Skeletal muscle satellite cell (primary cell): ENCODE measurements around the gene S1PR5.

Source experiments
- H3K27me3 ChIP-seq: 2 replicates; pipeline ENCODE4 v1.7.0; 2013; ENCODE audit warnings: low read length; ENCODE audit not compliant: control insufficient read depth, insufficient read depth
- H3K36me3 ChIP-seq: 2 replicates; pipeline ENCODE4 v1.7.0; 2013; ENCODE audit warnings: mild to moderate bottlenecking, control low read depth, low read length; ENCODE audit not compliant: insufficient read depth
- H3K4me1 ChIP-seq: 2 replicates; pipeline ENCODE4 v1.7.0; 2013; ENCODE audit warnings: low read length; ENCODE audit not compliant: control insufficient read depth, insufficient read depth
- H3K4me2 ChIP-seq: 2 replicates; pipeline ENCODE4 v1.7.0; 2013; ENCODE audit warnings: mild to moderate bottlenecking, low read length
- H3K4me3 ChIP-seq: 2 replicates; pipeline ENCODE4 v1.7.0; 2013; ENCODE audit warnings: low read length
- H3K9ac ChIP-seq: 2 replicates; pipeline ENCODE4 v1.7.0; 2013; ENCODE audit warnings: mild to moderate bottlenecking, low read depth, low read length, moderate library complexity
- H3K9me3 ChIP-seq: replicated peaks from 2 replicates; pipeline ENCODE4 v1.7.0; 2013; ENCODE audit warnings: mild to moderate bottlenecking, control low read depth, low read length

Gene S1PR5

DNA sequence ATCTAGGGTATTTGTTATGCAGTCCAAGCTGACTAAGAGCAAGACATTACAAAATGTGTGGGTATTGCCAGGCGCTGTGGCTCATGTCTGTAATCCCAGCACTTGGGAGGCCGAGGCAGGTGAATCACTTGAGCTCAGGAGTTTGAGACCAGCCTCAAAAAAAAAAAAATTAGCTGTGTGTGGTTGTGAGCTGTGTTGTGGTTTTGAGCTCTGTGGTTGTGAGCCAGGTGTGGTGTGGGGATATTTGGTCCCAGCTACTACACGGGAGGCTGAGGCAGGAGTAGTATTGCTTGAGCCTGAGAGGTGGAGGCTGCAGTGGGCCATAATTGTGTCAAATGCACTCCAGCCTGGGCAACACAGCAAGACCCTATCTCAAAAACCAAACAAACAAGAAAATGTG is 8.5 kb downstream of the S1PR5 start:
- H3K4me2 ChIP-seq = no peak overlapping the region
- H3K27me3 ChIP-seq = peaks cover 20% of the 10 kb centered on the region
- H3K4me1 ChIP-seq = no peaks in the 10 kb centered on the region
- no peaks in the 10 kb centered on the region for H3K9me3 ChIP-seq
- no peaks in the 10 kb centered on the region for H3K36me3 ChIP-seq
- H3K9ac ChIP-seq = no peak overlapping the region
- no peak overlapping the region for H3K4me3 ChIP-seq

DNA sequence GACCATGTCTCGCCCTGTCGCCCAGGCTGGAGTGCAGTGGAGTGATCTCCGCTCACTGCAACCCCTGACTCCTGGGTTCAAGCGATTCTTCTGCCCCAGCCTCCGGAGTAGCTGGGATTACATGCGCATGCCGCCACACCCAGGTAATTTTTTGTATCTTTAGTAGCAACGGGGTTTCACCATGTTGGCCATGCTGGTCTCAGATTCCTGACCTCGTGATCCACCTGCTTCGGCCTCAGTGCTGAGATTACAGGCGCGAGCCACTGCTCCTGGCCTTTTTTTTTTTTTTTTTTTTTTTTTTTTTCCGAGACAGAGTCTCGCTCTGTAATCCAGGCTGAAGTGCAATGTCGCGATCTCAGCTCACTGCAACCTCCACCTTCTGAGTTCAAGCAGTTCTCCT is 9.2 kb downstream of the S1PR5 start:
- no peak overlapping the region for H3K4me3 ChIP-seq
- no peaks in the 10 kb centered on the region for H3K9me3 ChIP-seq
- no peak overlapping the region for H3K9ac ChIP-seq
- no peak overlapping the region for H3K4me2 ChIP-seq
- peaks cover 14% of the 10 kb centered on the region for H3K27me3 ChIP-seq
- H3K4me1 ChIP-seq = no peaks in the 10 kb centered on the region
- H3K36me3 ChIP-seq = no peaks in the 10 kb centered on the region

- Histone ChIP-seq H3K27me3 (peaks cover 5% of the 10 kb centered on the region), H3K36me3 (no peaks in the 10 kb centered on the region), H3K4me2 (no peak overlapping the region), H3K4me1 (peaks cover 8% of the 10 kb centered on the region), H3K4me3 (no peak overlapping the region), H3K9ac (no peak overlapping the region), H3K9me3 (no peaks in the 10 kb centered on the region)
These were observed 11.5 kb downstream of the S1PR5 start for GRCh38 chr19:10505583-10506229.

DNA sequence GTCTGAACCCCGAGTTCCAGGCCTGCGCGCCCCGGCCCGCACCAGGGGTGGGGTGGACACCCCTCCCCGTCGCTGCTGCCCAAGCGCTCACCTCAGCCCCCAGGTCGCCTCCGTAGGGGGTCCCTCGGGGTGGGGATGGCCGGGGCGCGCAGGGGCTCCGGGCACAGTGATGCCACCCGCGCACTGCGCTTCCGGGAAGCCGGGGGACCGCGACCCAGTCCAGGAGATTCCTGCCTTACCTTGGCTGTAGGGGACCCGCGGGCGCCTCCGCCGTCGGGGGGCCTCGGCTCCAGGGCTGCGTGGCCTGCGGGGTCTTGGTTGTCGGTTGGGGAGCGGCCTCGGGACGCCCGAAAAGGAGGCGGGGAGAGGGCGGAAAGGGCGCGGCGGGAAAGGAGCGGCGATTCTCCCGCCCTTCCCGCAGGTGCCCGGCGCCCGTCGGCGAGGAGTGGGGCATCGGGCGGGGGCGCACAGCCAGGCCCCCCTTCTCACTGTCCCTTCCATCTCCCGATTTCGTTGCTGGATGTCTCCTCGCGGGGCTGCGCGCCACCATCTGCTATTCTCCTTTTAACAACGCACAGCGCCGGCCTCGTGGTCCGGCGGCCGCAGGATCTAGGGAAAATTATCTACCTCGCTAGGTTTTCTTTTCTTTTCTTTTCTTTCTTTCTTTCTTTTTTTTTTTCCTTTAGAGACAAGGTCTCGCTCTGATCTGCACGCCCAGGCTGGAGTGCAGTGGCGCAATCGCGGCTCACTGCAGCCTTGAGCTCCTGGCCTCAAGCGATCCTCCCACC is 14.1 kb downstream of the S1PR5 start, which contains the start of gene KEAP1:
Gene KEAP1 (minus strand): TSS at position 355 of the 788 bp plus-strand sequence. CDS start 3,323 bp downstream, outside the sequence.
- Histone ChIP-seq H3K4me1 (peaks cover 8% of the 10 kb centered on the region), H3K9me3 (no peaks in the 10 kb centered on the region)

DNA sequence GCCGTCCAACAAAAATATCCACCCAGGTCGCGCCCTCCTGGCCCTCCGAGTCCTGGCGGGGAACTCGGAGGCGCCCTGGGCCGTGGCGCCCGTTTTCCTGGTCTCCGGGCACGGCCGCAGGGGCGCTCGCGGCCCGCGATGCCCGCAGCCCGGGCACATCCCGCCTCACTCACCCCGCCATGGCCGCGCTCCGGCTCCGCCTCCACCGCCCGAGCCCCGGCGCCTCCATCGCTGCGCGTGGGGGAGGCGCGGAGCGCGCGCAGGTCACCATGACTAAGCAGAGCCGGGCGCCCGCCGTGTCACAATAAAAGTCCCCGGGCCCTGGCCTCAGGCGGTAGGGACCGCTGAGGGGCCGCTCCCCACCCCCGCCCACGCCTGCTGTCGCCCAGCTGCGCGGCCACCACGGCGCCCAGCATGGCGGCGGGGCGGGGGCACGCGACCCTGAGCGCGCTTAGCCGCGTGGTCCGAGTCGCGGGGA is 14.7 kb downstream of the S1PR5 start:
- peaks cover 18% of the 10 kb centered on the region for H3K36me3 ChIP-seq
- no peaks in the 10 kb centered on the region for H3K27me3 ChIP-seq
- no peaks in the 10 kb centered on the region for H3K9me3 ChIP-seq
- H3K4me2 ChIP-seq = peak overlapping the region; percentile 96
- peak overlapping the region; percentile 99 for H3K9ac ChIP-seq
- H3K4me3 ChIP-seq = peak overlapping the region; percentile 88
- peaks cover 8% of the 10 kb centered on the region for H3K4me1 ChIP-seq

More for the DNA sequence above, 14.1 kb downstream of the S1PR5 start, which contains the start of gene KEAP1:
- Histone ChIP-seq H3K36me3 (peaks cover 17% of the 10 kb centered on the region), H3K27me3 (no peaks in the 10 kb centered on the region), H3K9ac (peak within 1 kb of the TSS; percentile 99), H3K4me3 (peak within 1 kb of the TSS; percentile 88), H3K4me2 (peak within 1 kb of the TSS; percentile 96)

DNA sequence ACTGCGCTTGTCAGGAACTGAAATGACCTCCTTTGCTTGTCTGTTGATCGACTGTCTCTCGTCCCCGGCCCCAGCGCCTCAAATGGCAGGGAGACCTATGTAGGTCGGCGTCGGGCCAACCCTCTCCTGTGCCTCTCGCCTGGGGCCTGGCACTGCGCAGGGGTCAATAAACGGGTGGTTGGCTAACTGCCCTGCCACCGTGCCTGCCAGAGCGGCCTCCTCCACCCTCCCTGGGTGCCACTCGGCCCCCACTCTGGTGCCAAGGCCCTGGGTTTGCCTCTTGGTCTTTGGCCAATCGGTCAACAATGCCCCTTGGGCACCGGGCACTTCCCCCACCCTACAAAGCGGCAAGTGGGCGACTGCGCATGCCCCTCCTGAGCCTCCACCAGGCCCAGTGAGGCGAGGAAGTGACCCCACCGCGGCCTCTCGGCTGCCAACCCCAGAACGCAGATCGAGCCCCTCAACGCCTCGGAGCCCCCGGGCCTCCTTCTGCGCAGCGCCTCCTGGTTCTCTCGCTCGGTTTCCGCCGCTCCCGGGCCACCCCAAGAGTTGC is 15.2 kb downstream of the S1PR5 start:
- H3K36me3 ChIP-seq = peaks cover 23% of the 10 kb centered on the region
- no peaks in the 10 kb centered on the region for H3K27me3 ChIP-seq
- H3K4me3 ChIP-seq = peak overlapping the region; percentile 88
- peaks cover 8% of the 10 kb centered on the region for H3K4me1 ChIP-seq
- no peaks in the 10 kb centered on the region for H3K9me3 ChIP-seq
- peak overlapping the region; percentile 96 for H3K4me2 ChIP-seq
- peak overlapping the region; percentile 99 for H3K9ac ChIP-seq

DNA sequence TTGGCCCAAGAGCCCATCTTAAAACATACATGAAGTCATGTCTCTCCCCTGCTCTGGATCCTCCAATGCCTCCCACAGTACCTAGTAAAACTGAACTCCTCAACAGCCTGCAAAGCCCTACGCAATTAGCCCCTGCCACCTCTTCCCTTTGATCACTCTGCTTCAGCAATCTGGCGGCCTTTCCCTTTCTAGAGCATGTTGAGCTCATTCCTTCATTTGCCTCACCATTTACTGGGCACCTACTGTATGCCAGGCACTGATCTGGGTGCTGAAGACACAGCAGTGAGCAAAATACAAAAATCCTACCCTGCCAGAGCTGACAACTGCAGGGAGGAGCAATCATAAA is 17.0 kb downstream of the S1PR5 start:
- Histone ChIP-seq H3K4me1 (peaks cover 8% of the 10 kb centered on the region), H3K4me3 (no peak overlapping the region), H3K9ac (no peak overlapping the region), H3K9me3 (no peaks in the 10 kb centered on the region), H3K4me2 (no peak overlapping the region), H3K36me3 (peaks cover 31% of the 10 kb centered on the region), H3K27me3 (no peaks in the 10 kb centered on the region)

DNA sequence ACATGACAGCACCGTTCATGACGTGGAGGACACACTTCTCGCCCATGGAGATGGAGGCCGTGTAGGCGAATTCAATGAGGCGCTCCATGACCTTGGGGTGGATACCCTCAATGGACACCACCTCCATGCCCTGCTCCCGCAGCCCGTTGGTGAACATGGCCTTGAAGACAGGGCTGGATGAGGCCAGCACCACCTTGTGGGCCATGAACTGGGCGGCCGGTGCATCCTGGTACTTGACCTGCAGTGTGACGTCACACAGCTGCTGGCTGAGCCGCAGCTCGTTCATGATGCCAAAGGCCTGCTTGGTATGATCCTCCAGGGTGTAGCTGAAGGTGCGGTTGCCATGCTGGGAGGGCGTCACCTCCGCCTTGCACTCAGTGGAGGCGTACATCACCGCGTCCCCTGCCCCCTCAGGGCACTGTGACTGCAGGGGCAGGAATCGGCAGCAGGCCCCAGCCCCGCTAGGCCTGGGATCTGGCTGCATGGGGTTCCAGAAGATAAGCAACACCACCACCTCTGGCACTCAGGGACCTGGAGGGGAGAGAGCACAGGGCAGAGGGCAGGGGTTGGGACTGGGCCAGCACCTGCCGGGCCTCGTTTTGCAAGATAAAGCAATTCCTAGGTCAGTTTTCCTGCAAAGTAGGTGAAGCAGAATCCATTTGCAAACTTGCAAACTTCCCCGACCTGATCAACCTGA is 17.5 kb downstream of the S1PR5 start:
- no peaks in the 10 kb centered on the region for H3K27me3 ChIP-seq
- H3K36me3 ChIP-seq = peaks cover 35% of the 10 kb centered on the region
- H3K9ac ChIP-seq = no peak overlapping the region
- no peak overlapping the region for H3K4me3 ChIP-seq
- H3K9me3 ChIP-seq = no peaks in the 10 kb centered on the region
- peaks cover 8% of the 10 kb centered on the region for H3K4me1 ChIP-seq
- H3K4me2 ChIP-seq = no peak overlapping the region

DNA sequence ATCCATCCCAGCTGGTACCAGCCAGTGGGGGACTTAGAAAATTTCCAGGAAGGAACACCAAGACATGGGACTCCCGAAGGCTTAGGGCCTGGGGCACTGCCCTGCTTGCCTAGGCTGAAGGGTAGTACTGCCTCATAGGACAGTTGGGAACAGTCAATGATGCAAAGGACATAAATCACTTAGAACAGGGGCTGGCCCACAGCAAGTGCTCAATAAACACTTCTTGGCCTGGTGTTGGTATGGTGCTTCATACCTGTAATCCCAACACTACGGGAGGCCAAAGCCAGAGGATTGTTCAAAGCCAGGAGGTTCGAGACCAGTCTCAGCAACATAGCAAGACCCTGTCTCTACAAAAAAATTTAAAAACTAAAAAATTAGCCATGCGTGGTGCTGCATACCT is 19.9 kb downstream of the S1PR5 start:
- Histone ChIP-seq H3K4me3 (no peak overlapping the region), H3K27me3 (no peaks in the 10 kb centered on the region), H3K4me1 (peaks cover 8% of the 10 kb centered on the region), H3K9ac (no peak overlapping the region), H3K9me3 (no peaks in the 10 kb centered on the region), H3K4me2 (no peak overlapping the region), H3K36me3 (peaks cover 40% of the 10 kb centered on the region)

- Histone ChIP-seq H3K36me3 (peaks cover 47% of the 10 kb centered on the region), H3K27me3 (no peaks in the 10 kb centered on the region), H3K4me3 (no peak overlapping the region), H3K4me1 (no peaks in the 10 kb centered on the region), H3K4me2 (no peak overlapping the region), H3K9me3 (no peaks in the 10 kb centered on the region), H3K9ac (no peak overlapping the region)
These were observed 25.7 kb downstream of the S1PR5 start for GRCh38 chr19:10491472-10492047.

DNA sequence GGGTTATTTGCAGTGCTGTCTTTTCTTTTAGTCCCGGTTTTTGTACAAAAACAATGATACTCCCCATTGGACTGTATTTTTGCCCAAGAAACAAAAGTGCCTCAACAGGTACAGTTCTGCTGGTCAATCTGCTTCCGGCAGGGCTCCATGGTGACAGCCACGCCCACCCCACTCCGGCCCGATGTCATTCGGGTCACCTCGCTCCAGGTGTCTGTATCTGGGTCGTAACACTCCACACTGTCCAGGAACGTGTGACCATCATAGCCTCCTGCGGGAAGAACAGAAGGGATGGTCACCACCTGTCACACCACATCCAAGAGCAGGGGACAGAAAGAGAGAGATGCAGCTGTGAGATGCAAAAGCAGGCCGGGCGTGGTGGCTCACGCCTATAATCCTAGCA is 30.7 kb downstream of the S1PR5 start:
- Histone ChIP-seq H3K4me1 (no peaks in the 10 kb centered on the region), H3K27me3 (no peaks in the 10 kb centered on the region), H3K4me2 (no peak overlapping the region), H3K9me3 (no peaks in the 10 kb centered on the region), H3K9ac (no peak overlapping the region), H3K36me3 (peaks cover 39% of the 10 kb centered on the region), H3K4me3 (no peak overlapping the region)
